ENCODE data around the gene CXXC5. TPM values are rescaled to one million over a fixed set of nuclear protein-coding genes. Genes with fewer than 3 reads are reported as not detected.

The CXXC5 gene
- total RNA-seq, 1 experiment from 2014 or later = 7.8 TPM

- ChIA-PET POLR2A (interaction anchor here (1.2 kb wide), 1 partner anchor 15 kb away, joined by 6 read pairs; no protein-coding TSS in a partner anchor), CTCF (interaction anchor here (0.5 to 2.6 kb wide), 5 partner anchors 11 to 978 kb away, joined by 3 to 14 read pairs (median 3); partner anchors contain the start of gene CD14)
- no peaks in the 10 kb centered on the region for H3K9me3 Mint-ChIP-seq (ENCODE audit: unreplicated experiment)
- no peaks in the 10 kb centered on the region for H3K27me3 Mint-ChIP-seq (ENCODE audit: insufficient read depth, unreplicated experiment)
- H3K27ac Mint-ChIP-seq (ENCODE audit: low read depth, unreplicated experiment) = peak overlapping the region; percentile 33
- no peak for DNase-seq (ENCODE audit: unreplicated experiment)
- H3K4me1 Mint-ChIP-seq (ENCODE audit: insufficient read depth, unreplicated experiment) = peaks cover 36% of the 10 kb centered on the region
- peaks cover 14% of the 10 kb centered on the region for H3K36me3 Mint-ChIP-seq (ENCODE audit: insufficient read depth, unreplicated experiment)
- BruUV-seq (replicated peaks) = no TSS peak
- intact Hi-C loops (cut with micrococcal nuclease) = no loop called here
- no peak overlapping the region for H3K4me3 Mint-ChIP-seq (ENCODE audit: unreplicated experiment)
- TF ChIP-seq, protein P1, sequence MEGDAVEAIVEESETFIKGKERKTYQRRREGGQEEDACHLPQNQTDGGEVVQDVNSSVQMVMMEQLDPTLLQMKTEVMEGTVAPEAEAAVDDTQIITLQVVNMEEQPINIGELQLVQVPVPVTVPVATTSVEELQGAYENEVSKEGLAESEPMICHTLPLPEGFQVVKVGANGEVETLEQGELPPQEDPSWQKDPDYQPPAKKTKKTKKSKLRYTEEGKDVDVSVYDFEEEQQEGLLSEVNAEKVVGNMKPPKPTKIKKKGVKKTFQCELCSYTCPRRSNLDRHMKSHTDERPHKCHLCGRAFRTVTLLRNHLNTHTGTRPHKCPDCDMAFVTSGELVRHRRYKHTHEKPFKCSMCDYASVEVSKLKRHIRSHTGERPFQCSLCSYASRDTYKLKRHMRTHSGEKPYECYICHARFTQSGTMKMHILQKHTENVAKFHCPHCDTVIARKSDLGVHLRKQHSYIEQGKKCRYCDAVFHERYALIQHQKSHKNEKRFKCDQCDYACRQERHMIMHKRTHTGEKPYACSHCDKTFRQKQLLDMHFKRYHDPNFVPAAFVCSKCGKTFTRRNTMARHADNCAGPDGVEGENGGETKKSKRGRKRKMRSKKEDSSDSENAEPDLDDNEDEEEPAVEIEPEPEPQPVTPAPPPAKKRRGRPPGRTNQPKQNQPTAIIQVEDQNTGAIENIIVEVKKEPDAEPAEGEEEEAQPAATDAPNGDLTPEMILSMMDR (IDR thresholded peaks at IDR 0.05; ENCODE audit: unreplicated experiment) = no peak
Observed at GRCh38 chr5:139654871-139655491, 6.8 kb downstream of the CXXC5 start.

DNA sequence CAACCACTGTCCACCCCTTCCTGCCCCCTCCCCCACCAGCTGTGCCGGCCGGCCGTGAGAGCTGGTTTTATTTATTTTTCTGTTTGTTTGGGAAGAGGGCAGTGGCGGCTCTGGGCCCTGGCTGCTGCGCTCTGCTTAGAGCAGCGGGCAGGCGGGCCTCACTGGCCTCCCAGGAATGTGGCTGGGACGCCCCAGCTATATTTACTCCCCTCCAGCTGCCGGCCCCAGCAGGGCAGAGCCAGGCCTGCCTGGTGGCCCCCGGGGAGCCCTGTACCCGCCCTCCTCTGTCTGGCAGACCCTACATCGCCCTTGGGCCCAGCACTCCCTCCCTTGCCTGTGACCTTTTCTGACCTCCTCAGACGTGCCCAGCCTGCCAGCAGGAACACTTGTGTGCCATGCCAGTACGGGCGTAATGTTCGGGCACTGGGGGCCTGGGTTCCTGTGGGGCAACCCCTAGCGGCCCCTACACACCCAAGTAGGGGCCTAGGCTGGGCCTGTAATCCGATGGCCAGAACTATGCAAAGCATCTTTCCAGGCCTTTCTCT lies 7.7 kb downstream of the CXXC5 start:
- Mint-ChIP-seq H3K4me3 (ENCODE audit: unreplicated experiment) (no peak overlapping the region), H3K27me3 (ENCODE audit: insufficient read depth, unreplicated experiment) (no peaks in the 10 kb centered on the region), H3K9me3 (ENCODE audit: unreplicated experiment) (no peaks in the 10 kb centered on the region), H3K4me1 (ENCODE audit: insufficient read depth, unreplicated experiment) (peaks cover 39% of the 10 kb centered on the region), H3K27ac (ENCODE audit: low read depth, unreplicated experiment) (no peak overlapping the region), H3K36me3 (ENCODE audit: insufficient read depth, unreplicated experiment) (peaks cover 14% of the 10 kb centered on the region)
- no peak for DNase-seq (ENCODE audit: unreplicated experiment)
- intact Hi-C loops (cut with micrococcal nuclease) = no loop called here
- CTCF ChIA-PET = interaction anchor here (0.5 to 2.6 kb wide), 4 partner anchors 20 to 977 kb away, joined by 3 to 14 read pairs (median 4); partner anchors contain the start of gene CD14
- TF ChIP-seq, protein P1 (IDR thresholded peaks at IDR 0.05; ENCODE audit: unreplicated experiment) = no peak
- POLR2A ChIA-PET = interaction anchor here (0.7 to 1.2 kb wide), 2 partner anchors 12 to 15 kb away, joined by 3 to 6 read pairs; no protein-coding TSS in a partner anchor
- BruUV-seq (replicated peaks) = no TSS peak

DNA sequence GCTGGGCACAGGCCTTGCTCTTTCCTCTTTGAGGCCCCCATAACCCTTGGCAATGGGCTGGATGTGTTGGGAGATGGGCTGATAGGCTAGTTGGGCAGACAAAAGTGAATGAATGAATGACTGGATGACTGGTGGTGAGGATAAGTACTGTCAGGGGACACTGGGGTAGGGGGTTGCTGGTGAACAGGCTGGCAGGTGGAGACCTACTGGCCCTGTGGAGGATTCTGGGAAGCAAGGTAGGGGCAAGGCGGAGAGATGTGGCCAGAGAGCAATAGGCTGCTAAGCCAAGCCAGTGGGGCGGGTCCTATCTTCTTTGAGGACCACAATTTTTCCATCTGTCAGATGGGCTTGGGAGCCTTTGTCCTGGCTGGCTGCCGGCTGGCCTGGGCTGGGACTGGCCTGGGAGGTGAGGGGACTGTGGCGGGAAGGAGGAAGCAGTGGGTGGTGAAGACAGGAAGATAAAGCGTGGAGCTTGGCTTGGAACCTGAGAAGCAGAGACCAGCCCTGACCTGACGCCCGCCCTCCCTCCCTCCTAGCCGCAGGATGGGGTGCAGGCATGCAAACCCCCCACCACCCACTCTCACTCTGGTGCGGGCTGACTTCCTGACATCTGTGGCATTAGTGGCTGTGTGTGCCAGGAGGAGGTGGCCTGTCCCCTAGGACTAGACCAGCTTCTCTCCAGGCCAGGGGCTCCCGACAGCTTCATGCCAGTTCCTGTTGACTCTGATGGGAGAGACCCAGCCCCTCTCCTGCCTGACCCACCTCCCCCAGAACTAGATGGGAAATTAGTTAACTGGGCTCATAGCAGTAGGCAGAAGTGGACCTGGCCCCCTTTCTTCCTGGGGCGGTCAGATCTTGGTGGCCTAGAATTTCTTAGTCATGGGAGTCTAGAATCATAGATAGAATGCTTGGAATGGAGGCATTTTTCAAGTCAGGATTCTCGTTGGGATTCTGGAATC lies 9.5 kb downstream of the CXXC5 start:
- Mint-ChIP-seq H3K4me1 (ENCODE audit: insufficient read depth, unreplicated experiment) (peaks cover 36% of the 10 kb centered on the region), H3K27me3 (ENCODE audit: insufficient read depth, unreplicated experiment) (no peaks in the 10 kb centered on the region), H3K9me3 (ENCODE audit: unreplicated experiment) (no peaks in the 10 kb centered on the region), H3K36me3 (ENCODE audit: insufficient read depth, unreplicated experiment) (peaks cover 14% of the 10 kb centered on the region), H3K4me3 (ENCODE audit: unreplicated experiment) (no peak overlapping the region), H3K27ac (ENCODE audit: low read depth, unreplicated experiment) (peak overlapping the region; percentile 65)
- POLR2A ChIA-PET = interaction anchor here (0.6 to 4.2 kb wide), 5 partner anchors 8 to 975 kb away, joined by 3 to 68 read pairs (median 3); partner anchors contain the start of gene CD14
- intact Hi-C loops (cut with micrococcal nuclease) = no loop called here
- DNase-seq (ENCODE audit: unreplicated experiment) = no peak
- no TSS peak for BruUV-seq (replicated peaks)
- TF ChIP-seq, protein P1 (IDR thresholded peaks at IDR 0.05; ENCODE audit: unreplicated experiment) = no peak
- CTCF ChIA-PET = interaction anchor here (1.0 to 1.5 kb wide), 2 partner anchors 24 to 108 kb away, joined by 5 to 9 read pairs; no protein-coding TSS in a partner anchor
